GM18517 (cell line): Measurements from ENCODE around the gene FIGLA.

Experiments
- ATAC-seq: cut with Tn5 transposase; IDR thresholded peaks from one replicate; pipeline ENCODE4 v1.9.1; 2021; ENCODE audit warnings: mild to moderate bottlenecking, moderate library complexity; ENCODE audit not compliant: unreplicated experiment

FIGLA gene

DNA sequence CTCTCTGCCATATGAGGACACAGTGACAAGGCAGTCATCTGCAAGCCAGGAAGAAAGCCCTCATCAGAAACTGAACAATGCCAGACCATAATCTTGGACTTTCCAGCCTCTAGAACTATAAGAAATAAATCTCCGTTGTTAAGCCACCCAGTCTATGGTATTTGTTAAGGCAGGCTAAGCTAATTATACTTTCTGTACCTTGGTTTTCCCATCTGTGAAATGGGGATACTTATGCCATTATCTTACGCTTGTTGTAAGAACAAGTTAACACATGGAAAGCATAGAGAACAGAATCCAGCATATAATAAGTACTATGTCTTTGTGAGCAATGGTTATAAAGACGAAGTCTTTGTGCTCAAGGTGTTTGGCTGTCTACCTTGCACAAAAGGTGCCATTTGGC is 14.2 kb downstream of the FIGLA start:
- no peak for ATAC-seq

DNA sequence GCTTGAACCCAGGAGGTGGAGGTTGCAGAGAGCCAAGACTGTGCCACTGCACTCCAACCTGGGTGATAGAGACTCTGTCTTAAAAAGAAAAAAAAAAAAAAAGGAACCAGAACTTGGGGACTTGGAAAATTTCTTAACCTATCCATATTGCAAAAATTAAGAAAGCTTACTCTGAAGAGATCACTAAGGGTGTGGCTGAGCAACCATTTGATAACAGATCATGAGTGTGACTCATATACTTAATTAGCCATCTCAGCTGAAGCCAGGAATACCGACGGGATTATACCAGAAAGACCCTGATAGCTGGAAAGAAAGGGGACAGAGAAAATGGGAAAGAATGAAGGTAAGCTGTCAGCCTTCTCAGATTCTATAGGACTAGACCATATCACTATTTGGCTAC is 15.3 kb downstream of the FIGLA start:
- no peak for ATAC-seq

- ATAC-seq = no peak
These were observed 17.8 kb downstream of the FIGLA start for GRCh38 chr2:70772486-70773155.

GRCh38 chr2:70771446-70771845 is 19.0 kb downstream of the FIGLA start:
- ATAC-seq = no peak

GRCh38 chr2:70769450-70769849 is 21.0 kb downstream of the FIGLA start:
- no peak for ATAC-seq

- ATAC-seq = no peak
These were observed 21.8 kb downstream of the FIGLA start for GRCh38 chr2:70768590-70769085.

GRCh38 chr2:70767699-70768589 is 22.5 kb downstream of the FIGLA start, which contains the start of gene ADD2:
TSS of gene ADD2 (minus strand) at chr2:70768200. CDS start at chr2:70706408, 61,792 bp downstream.
- no peak for ATAC-seq

- no peak for ATAC-seq
These were observed 23.3 kb downstream of the FIGLA start for GRCh38 chr2:70767079-70767698.

GRCh38 chr2:70766357-70767078 is 23.9 kb downstream of the FIGLA start:
- ATAC-seq = no peak

- no peak for ATAC-seq
These were observed 24.9 kb downstream of the FIGLA start for GRCh38 chr2:70765507-70765906.

GRCh38 chr2:70759446-70759845 is 31.0 kb downstream of the FIGLA start:
- ATAC-seq = no peak

GRCh38 chr2:70757966-70758365 is 32.5 kb downstream of the FIGLA start:
- no peak for ATAC-seq

GRCh38 chr2:70757360-70757759 is 33.1 kb downstream of the FIGLA start:
- ATAC-seq = no peak

- ATAC-seq = no peak
These were observed 34.3 kb downstream of the FIGLA start for GRCh38 chr2:70756128-70756527.

- no peak for ATAC-seq
These were observed 36.5 kb downstream of the FIGLA start for GRCh38 chr2:70753902-70754301.

GRCh38 chr2:70753031-70753430 is 37.4 kb downstream of the FIGLA start:
- ATAC-seq = no peak

DNA sequence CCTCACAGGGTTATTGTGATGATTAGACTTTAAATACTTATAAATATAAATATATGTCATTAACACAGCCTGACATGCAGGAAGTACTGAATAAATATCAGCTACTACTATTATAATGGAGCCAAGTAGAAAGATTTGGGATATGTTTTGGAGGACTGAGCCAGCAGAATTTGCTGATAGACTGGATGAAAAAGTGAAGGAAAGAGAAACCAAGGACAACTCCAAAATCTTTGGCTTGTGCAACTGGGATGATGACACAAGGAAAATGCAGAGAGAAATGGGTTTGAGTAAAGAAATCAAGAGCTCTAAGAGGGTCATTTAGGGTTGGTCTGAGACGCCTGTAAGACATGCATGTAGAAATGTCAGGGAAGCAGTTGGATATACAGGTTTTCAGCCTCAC is 38.0 kb downstream of the FIGLA start:
- no peak for ATAC-seq

GRCh38 chr2:70751881-70752280 is 38.6 kb downstream of the FIGLA start:
- no peak for ATAC-seq

GRCh38 chr2:70750320-70750719 is 40.1 kb downstream of the FIGLA start:
- no peak for ATAC-seq

GRCh38 chr2:70748002-70748784 is 42.2 kb downstream of the FIGLA start:
- no peak for ATAC-seq
